ENCODE measurements around the gene TCTN3. TPM values are rescaled to one million over a fixed set of nuclear protein-coding genes. Genes with fewer than 3 reads are reported as not detected.
A peak's percentile ranks its signal among the peaks of the same experiment; 100 is the strongest.
"Not testable (repeated sequence)": the region's sequence is repeated elsewhere in the genome, so short reads cannot be mapped to it uniquely, and the experiment has no call there.

Gene TCTN3
- polyA plus RNA-seq, 4 donors, result 76.5 to 86.1 (median 80.7) TPM

DNA sequence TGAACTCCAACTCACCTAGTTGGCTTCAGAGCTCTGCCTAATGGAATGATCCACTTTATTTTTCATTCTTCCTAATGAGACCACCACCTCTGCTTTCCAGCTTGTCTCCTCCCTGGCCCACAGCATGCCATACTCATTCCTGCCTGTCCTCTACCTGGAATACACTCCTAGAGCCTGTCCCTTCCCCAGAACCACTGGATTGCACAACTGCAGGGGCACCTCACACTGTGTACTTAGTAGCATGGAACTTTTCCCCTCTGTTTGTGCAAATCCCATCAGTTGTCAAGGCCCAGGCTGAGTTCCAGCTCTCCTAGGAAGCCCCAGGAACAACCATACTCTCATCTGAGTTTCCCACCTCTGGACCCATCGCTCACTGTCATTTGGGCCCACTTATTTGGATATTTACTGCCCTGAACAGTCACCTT lies 52.8 kb downstream of the TCTN3 start:
- no peak for DNase-seq (ENCODE audit: low read depth in 4 of 4, low spot score in 3 of 4)

DNA sequence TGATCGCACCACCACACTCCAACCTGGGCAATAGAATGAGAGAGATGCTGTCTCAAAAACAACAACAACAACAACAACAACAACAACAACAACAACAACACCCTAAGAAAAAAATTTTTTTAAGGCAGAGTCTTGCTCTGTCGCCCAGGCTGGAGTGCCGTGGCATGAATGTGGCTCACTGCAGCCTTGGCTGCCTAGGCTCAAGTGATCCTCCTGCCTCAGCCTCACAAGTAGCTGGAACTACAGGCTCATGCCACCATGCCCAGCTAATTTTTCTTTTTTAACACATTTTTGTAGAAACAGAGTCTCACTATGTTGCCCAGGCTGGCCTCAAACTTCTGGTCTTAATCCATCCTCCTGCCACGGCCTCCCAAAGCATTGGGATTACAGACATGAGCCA lies 55.8 kb downstream of the TCTN3 start:
- no peak for DNase-seq (ENCODE audit: low read depth in 4 of 4, low spot score in 3 of 4)

DNA sequence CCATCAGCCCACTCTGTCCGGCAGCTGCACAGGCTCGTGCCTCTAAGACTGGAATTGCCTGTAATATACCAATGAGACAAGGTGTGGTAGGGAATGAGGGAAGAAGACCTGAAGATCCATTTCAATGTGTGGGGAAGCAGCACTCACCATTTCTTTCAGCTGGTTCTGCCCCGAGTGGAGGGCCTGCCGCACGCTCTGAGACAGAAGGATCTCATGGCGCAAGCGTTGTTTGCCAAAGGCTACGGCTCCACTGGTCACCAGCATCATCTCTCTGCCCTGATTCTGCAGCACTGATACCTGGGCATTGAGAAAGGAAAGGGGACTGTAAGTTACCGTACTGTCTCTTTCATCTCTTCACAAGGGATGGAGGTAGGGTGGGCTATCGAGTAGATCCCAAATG lies 56.6 kb downstream of the TCTN3 start:
- DNase-seq (ENCODE audit: low read depth in 4 of 4, low spot score in 3 of 4), result no peak

- DNase-seq (ENCODE audit: low read depth in 4 of 4, low spot score in 3 of 4), result no peak
These were observed 58.4 kb downstream of the TCTN3 start for GRCh38 chr10:95635319-95635733.

GRCh38 chr10:95628786-95629185 lies 64.9 kb downstream of the TCTN3 start:
- peak in 3 of 4 donors; percentile 3 to 33 (median 7) for DNase-seq (ENCODE audit: low read depth in 4 of 4, low spot score in 3 of 4)

DNA sequence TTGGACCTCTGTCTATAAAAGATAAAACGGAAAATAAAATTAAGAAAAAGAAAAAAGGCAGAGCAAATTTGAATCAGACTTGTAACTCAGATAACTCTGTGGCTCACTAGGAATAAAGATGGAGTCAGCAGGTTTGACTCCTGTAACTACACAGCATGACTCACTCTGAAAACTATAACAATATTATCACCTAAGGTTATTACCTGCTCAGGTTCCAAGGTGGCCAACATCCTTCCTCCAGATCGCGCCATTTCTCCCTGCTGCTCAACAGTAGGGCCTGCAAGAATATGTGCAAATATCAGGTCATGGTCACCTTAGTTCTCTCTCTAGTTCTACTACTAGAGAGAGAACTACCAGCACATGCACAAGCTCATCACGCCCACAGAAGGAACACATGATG lies 67.2 kb downstream of the TCTN3 start:
- no peak for DNase-seq (ENCODE audit: low read depth in 4 of 4, low spot score in 3 of 4)

- DNase-seq (ENCODE audit: low read depth in 4 of 4, low spot score in 3 of 4), result not testable (repeated sequence)
These were observed 73.3 kb downstream of the TCTN3 start for GRCh38 chr10:95620415-95620814.

DNA sequence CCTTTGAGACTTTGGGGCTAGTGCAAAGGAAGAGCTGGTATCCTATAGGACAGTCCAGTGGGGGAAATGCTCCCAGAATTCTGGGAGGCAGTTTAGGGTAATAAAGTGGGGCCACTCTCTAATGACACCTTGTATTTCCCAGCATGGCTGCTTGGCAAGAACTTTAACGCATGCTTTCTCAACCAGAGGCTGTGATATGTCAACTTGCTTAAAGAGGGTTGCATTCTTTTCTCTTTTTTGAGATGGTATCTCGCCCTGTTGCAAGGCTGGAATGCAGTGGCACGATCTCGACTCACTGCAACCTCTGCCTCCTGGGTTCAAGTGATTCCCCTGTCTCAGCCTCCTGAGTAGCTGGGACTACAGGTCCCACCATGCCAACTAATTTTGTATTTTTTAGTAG lies 75.6 kb downstream of the TCTN3 start:
- no peak for DNase-seq (ENCODE audit: low read depth in 4 of 4, low spot score in 3 of 4)

- DNase-seq (ENCODE audit: low read depth in 4 of 4, low spot score in 3 of 4), result no peak
These were observed 77.3 kb downstream of the TCTN3 start for GRCh38 chr10:95616446-95616845.

Other genes with a start within 250 kb of the TCTN3 start
- gene SORBS1, start 132.6 kb downstream of the TCTN3 start, polyA plus RNA-seq (ENCODE audit: insufficient read length in 4 of 4), result 10 to 100 TPM; 26.6 to 32.2 (median 30.3) TPM
- 10 to 100 TPM; 73.0 to 81.6 (median 79.0) TPM for gene ALDH18A1, start 37.2 kb downstream of the TCTN3 start, polyA plus RNA-seq (ENCODE audit: insufficient read length in 4 of 4)
- gene ENTPD1, start 62.2 kb upstream of the TCTN3 start, polyA plus RNA-seq (ENCODE audit: insufficient read length in 4 of 4), result 10 to 100 TPM; 19.8 to 30.8 (median 22.4) TPM
- 1 to 10 TPM; 1.2 to 1.9 (median 1.4) TPM for gene CC2D2B, start 214.0 kb upstream of the TCTN3 start, polyA plus RNA-seq (ENCODE audit: insufficient read length in 4 of 4)